ENCODE results near the gene GLI2.

- TF ChIP-seq, protein P1, sequence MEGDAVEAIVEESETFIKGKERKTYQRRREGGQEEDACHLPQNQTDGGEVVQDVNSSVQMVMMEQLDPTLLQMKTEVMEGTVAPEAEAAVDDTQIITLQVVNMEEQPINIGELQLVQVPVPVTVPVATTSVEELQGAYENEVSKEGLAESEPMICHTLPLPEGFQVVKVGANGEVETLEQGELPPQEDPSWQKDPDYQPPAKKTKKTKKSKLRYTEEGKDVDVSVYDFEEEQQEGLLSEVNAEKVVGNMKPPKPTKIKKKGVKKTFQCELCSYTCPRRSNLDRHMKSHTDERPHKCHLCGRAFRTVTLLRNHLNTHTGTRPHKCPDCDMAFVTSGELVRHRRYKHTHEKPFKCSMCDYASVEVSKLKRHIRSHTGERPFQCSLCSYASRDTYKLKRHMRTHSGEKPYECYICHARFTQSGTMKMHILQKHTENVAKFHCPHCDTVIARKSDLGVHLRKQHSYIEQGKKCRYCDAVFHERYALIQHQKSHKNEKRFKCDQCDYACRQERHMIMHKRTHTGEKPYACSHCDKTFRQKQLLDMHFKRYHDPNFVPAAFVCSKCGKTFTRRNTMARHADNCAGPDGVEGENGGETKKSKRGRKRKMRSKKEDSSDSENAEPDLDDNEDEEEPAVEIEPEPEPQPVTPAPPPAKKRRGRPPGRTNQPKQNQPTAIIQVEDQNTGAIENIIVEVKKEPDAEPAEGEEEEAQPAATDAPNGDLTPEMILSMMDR (tag by site-specific recombination; IDR thresholded peaks at IDR 0.05) = no peak
- TF ChIP-seq ZBTB7A (tag by site-specific recombination; IDR thresholded peaks at IDR 0.05; ENCODE audit: low read depth) = no peak
- no peak for TF ChIP-seq ZNF335 (tag by site-specific recombination; conservative IDR thresholded peaks at IDR 0.05)
- TF ChIP-seq ZNF423 (tag by site-specific recombination; IDR thresholded peaks at IDR 0.05) = no peak
- TF ChIP-seq, protein P2, sequence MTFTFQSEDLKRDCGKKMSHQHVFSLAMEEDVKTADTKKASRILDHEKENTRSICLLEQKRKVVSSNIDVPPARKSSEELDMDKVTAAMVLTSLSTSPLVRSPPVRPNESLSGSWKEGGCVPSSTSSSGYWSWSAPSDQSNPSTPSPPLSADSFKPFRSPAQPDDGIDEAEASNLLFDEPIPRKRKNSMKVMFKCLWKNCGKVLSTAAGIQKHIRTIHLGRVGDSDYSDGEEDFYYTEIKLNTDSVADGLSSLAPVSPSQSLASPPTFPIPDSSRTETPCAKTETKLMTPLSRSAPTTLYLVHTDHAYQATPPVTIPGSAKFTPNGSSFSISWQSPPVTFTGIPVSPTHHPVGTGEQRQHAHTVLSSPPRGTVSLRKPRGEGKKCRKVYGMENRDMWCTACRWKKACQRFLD (tag by site-specific recombination; IDR thresholded peaks at IDR 0.05) = no peak
- no peak for TF ChIP-seq ZNF670 (tag by site-specific recombination; IDR thresholded peaks at IDR 0.05; ENCODE audit: low read depth)
- no peak for TF ChIP-seq ZNF624 (tag by site-specific recombination; IDR thresholded peaks at IDR 0.05)
- TF ChIP-seq ZNF112 (tag by site-specific recombination; IDR thresholded peaks at IDR 0.05) = no peak
- TF ChIP-seq ZNF138 (tag by site-specific recombination; IDR thresholded peaks at IDR 0.05; ENCODE audit: borderline replicate concordance) = no peak
- TF ChIP-seq, protein P3, sequence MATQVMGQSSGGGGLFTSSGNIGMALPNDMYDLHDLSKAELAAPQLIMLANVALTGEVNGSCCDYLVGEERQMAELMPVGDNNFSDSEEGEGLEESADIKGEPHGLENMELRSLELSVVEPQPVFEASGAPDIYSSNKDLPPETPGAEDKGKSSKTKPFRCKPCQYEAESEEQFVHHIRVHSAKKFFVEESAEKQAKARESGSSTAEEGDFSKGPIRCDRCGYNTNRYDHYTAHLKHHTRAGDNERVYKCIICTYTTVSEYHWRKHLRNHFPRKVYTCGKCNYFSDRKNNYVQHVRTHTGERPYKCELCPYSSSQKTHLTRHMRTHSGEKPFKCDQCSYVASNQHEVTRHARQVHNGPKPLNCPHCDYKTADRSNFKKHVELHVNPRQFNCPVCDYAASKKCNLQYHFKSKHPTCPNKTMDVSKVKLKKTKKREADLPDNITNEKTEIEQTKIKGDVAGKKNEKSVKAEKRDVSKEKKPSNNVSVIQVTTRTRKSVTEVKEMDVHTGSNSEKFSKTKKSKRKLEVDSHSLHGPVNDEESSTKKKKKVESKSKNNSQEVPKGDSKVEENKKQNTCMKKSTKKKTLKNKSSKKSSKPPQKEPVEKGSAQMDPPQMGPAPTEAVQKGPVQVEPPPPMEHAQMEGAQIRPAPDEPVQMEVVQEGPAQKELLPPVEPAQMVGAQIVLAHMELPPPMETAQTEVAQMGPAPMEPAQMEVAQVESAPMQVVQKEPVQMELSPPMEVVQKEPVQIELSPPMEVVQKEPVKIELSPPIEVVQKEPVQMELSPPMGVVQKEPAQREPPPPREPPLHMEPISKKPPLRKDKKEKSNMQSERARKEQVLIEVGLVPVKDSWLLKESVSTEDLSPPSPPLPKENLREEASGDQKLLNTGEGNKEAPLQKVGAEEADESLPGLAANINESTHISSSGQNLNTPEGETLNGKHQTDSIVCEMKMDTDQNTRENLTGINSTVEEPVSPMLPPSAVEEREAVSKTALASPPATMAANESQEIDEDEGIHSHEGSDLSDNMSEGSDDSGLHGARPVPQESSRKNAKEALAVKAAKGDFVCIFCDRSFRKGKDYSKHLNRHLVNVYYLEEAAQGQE (tag by site-specific recombination; IDR thresholded peaks at IDR 0.05) = no peak
- no peak for TF ChIP-seq PBX3 (CRISPR knock-in tag; IDR thresholded peaks at IDR 0.05)
- no peak for TF ChIP-seq ZNF350 (tag by site-specific recombination; IDR thresholded peaks at IDR 0.05)
Observed at GRCh38 chr2:120720231-120720630, 15.4 kb upstream of the GLI2 start.
